NCI-H2227 (cell line): ENCODE results near the gene CDH12.

Experiments
- DNase-seq: peaks from one replicate; lab custom pipeline; 2025; ENCODE audit not compliant: unreplicated experiment; lab: John Stamatoyannopoulos, UW

Gene CDH12

GRCh38 chr5:21776466-21776865 is 1076.7 kb downstream of the CDH12 start:
- no peak for DNase-seq

GRCh38 chr5:21774801-21775200 is 1078.3 kb downstream of the CDH12 start:
- no peak for DNase-seq

DNA sequence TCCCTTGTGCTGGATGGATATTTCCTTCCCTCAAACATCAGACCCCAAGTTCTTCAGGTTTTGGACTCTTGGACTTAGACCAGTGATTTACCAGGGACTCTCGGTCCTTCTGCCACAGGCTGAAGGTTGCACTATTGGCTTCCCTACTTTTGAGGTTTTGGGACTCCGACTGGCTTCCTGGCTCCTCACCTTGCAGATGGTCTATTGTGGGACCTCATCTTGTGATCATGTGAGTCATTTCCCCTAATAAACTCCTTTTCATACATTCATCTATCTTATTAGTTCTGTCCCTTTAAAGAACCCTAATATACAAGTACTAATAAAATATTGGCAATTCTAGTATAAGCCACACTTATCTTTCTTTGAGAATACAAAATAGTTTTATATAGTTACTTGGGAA is 1078.9 kb downstream of the CDH12 start:
- no peak for DNase-seq

DNA sequence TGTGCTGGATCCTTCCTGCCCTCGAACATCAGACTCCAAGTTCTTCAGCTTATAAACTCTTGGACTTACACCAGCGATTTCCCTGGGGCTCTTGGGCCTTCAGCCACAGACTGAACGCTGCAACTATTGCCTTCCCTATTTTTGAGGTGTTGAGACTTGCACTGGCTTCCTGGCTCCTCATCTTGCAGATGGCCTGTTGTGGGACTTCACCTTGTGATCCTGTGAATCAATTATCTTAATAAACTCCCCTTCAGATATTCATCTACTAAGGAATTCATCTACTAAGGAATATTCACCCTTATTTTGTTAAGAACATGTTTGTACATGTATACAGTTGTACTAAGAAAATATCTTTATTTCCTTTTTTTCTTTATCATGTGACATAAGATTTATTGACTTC is 1079.7 kb downstream of the CDH12 start:
- DNase-seq = no peak

DNA sequence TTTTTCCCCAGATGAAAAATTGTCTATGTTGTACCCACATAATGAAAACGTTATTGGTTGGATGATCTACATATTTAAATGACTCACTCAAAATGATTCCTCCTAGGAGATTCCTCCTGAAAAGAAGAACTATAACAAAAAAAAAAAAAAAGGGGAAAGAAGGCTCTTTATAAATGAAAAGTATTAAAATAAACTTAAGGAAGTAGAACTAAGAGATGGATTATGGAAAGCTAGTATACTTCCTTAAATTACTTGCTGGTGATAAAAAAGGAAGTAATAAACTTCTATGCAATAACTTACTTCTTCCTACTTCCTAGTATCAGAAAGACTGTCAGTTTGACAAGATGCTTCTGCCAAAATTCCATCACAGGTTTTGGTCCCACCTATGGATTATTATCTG is 1087.7 kb downstream of the CDH12 start:
- DNase-seq = no peak

- DNase-seq = no peak
Observed at GRCh38 chr5:21739096-21739495, 1114.0 kb downstream of the CDH12 start.

DNA sequence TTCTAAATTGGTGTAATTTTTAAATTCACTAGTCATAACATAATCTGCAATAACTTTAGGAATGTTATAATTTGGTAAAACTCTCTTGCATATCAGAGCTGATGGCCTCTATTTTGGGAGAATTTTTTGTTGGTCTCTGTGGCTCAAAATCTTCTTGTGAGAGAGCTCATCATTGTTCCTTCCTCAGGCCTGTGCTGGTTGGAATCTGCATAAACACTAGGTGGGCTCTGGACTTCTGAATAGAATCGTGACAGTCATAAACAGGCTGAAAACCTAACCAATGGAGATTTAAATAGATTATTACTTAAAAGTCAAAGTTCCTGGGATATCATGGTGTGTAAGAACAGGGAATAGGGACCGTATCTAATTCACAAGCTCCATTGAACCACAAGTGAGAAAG is 1129.6 kb downstream of the CDH12 start:
- no peak for DNase-seq

GRCh38 chr5:21711866-21712758 is 1141.0 kb downstream of the CDH12 start:
- peak; percentile 8 for DNase-seq

GRCh38 chr5:21709770-21710169 is 1143.4 kb downstream of the CDH12 start:
- no peak for DNase-seq

- DNase-seq = no peak
Observed at GRCh38 chr5:21704974-21705668, 1148.0 kb downstream of the CDH12 start.

- no peak for DNase-seq
Observed at GRCh38 chr5:21701317-21701716, 1151.8 kb downstream of the CDH12 start.
